Prostate gland (tissue), 2 donors: ENCODE measurements around the gene NUDCD3.

ENCODE experiments used
- CTCF ChIP-seq, 4 experiments: fragments of 200-600 bp in 2 of 4; fragments of 450-650 bp in 2 of 4; sonication (generic) in 2 of 4; IDR thresholded peaks; 1 replicate in 3 of 4; 2 replicates in 1 of 4; pipeline ENCODE4 v1.5.1; 2016 to 2019; ENCODE audit warnings: antibody characterized with exemption in 4 of 4, mild to moderate bottlenecking in 2 of 4, moderate library complexity in 2 of 4
- POLR2A ChIP-seq: fragments of 450-650 bp; IDR thresholded peaks from one replicate; pipeline ENCODE4 v1.6.1; 2016; ENCODE audit warnings: antibody characterized with exemption, mild to moderate bottlenecking

GRCh38 chr7:44392618-44393010 is 97.8 kb downstream of the NUDCD3 start:
- TF ChIP-seq POLR2A (no peak), CTCF (IDR thresholded peaks at IDR 0.05) (no peak)
